ENCODE measurements around the gene RAF1. TPM values are rescaled to one million over a fixed set of nuclear protein-coding genes. Genes with fewer than 3 reads are reported as not detected.

The RAF1 gene
- total and polyA plus RNA-seq, 9 of the 15 experiments (the other 6 are each of a cell fraction or from before 2014, with no cell fraction given), result 28.0 to 183 (median 85.6) TPM

GRCh38 chr3:12579456-12579855 lies 84.5 kb downstream of the RAF1 start:
- WGBS (ENCODE audit: insufficient coverage, low coverage, missing lambda C conversion rate), result 98% methylated on average over 3 of the region's 3 CpGs
- Histone ChIP-seq H4K20me1 (replicated peaks; ENCODE audit: control insufficient read depth, insufficient read depth, low read length) (peaks cover 15% of the 10 kb centered on the region; the same call in 1 of the 2 replicates), H3K9ac (ENCODE audit: insufficient read depth in 1 of 2, low read depth in 2 of 2, low read length in 2 of 2) (no peak overlapping the region), H3K79me2 (ENCODE audit: control insufficient read depth, insufficient read depth, low read length) (no peaks in the 10 kb centered on the region), H3K4me1 (replicated peaks in 1 of 2; ENCODE audit: control insufficient read depth in 2 of 2, insufficient read depth in 2 of 2, low read length in 2 of 2) (no peaks in the 10 kb centered on the region; a peak in 2 of 5 replicates), H2AFZ (ENCODE audit: low read depth, low read length) (no peak overlapping the region), H3K4me3 (no peak overlapping the region), H3K9me1 (ENCODE audit: control insufficient read depth, insufficient read depth, low read length) (no peaks in the 10 kb centered on the region), H3K36me3 (ENCODE audit: control insufficient read depth, insufficient read depth, low read length) (peaks cover 95% of the 10 kb centered on the region), H3K27me3 (ENCODE audit: control insufficient read depth in 2 of 2, insufficient read depth in 2 of 2, low read length in 2 of 2) (no peaks in the 10 kb centered on the region), H3K27ac (ENCODE audit: extremely low read depth, low read depth, low read length) (no peak overlapping the region), H3K4me2 (ENCODE audit: insufficient read depth, low read length) (no peak overlapping the region), H3K9me3 (replicated peaks; ENCODE audit: control insufficient read depth, insufficient read depth, low read depth, low read length) (no peaks in the 10 kb centered on the region)
- no peak for DNase-seq (ENCODE audit: extremely low read depth in 1 of 4, low spot score in 3 of 4)
- ChIA-PET POLR2A (interaction anchor here (1.0 to 1.5 kb wide), 3 partner anchors 9 to 22 kb away, joined by 3 to 4 read pairs (median 3); no protein-coding TSS in a partner anchor), CTCF (ENCODE audit: low intra/inter-chr PET ratio) (no interaction called here)
- no peak for TF ChIP-seq NFE2 (IDR thresholded peaks at IDR 0.05; ENCODE audit: low read depth)
- no peak for TF ChIP-seq BRD4 (IDR thresholded peaks at IDR 0.05)
- TF ChIP-seq ZNF507 (tag; conservative IDR thresholded peaks at IDR 0.05), result no peak
- TF ChIP-seq, protein P1, sequence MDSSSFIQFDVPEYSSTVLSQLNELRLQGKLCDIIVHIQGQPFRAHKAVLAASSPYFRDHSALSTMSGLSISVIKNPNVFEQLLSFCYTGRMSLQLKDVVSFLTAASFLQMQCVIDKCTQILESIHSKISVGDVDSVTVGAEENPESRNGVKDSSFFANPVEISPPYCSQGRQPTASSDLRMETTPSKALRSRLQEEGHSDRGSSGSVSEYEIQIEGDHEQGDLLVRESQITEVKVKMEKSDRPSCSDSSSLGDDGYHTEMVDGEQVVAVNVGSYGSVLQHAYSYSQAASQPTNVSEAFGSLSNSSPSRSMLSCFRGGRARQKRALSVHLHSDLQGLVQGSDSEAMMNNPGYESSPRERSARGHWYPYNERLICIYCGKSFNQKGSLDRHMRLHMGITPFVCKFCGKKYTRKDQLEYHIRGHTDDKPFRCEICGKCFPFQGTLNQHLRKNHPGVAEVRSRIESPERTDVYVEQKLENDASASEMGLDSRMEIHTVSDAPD (CRISPR knock-in tag; IDR thresholded peaks at IDR 0.05), result no peak
- TF ChIP-seq ZNF197 (CRISPR knock-in tag; IDR thresholded peaks at IDR 0.05; ENCODE audit: low read depth), result no peak
- no peak for TF ChIP-seq ZBTB7A (IDR thresholded peaks at IDR 0.05; ENCODE audit: borderline replicate concordance, control insufficient read depth, low read depth, low read length)
- TF ChIP-seq, protein P2, sequence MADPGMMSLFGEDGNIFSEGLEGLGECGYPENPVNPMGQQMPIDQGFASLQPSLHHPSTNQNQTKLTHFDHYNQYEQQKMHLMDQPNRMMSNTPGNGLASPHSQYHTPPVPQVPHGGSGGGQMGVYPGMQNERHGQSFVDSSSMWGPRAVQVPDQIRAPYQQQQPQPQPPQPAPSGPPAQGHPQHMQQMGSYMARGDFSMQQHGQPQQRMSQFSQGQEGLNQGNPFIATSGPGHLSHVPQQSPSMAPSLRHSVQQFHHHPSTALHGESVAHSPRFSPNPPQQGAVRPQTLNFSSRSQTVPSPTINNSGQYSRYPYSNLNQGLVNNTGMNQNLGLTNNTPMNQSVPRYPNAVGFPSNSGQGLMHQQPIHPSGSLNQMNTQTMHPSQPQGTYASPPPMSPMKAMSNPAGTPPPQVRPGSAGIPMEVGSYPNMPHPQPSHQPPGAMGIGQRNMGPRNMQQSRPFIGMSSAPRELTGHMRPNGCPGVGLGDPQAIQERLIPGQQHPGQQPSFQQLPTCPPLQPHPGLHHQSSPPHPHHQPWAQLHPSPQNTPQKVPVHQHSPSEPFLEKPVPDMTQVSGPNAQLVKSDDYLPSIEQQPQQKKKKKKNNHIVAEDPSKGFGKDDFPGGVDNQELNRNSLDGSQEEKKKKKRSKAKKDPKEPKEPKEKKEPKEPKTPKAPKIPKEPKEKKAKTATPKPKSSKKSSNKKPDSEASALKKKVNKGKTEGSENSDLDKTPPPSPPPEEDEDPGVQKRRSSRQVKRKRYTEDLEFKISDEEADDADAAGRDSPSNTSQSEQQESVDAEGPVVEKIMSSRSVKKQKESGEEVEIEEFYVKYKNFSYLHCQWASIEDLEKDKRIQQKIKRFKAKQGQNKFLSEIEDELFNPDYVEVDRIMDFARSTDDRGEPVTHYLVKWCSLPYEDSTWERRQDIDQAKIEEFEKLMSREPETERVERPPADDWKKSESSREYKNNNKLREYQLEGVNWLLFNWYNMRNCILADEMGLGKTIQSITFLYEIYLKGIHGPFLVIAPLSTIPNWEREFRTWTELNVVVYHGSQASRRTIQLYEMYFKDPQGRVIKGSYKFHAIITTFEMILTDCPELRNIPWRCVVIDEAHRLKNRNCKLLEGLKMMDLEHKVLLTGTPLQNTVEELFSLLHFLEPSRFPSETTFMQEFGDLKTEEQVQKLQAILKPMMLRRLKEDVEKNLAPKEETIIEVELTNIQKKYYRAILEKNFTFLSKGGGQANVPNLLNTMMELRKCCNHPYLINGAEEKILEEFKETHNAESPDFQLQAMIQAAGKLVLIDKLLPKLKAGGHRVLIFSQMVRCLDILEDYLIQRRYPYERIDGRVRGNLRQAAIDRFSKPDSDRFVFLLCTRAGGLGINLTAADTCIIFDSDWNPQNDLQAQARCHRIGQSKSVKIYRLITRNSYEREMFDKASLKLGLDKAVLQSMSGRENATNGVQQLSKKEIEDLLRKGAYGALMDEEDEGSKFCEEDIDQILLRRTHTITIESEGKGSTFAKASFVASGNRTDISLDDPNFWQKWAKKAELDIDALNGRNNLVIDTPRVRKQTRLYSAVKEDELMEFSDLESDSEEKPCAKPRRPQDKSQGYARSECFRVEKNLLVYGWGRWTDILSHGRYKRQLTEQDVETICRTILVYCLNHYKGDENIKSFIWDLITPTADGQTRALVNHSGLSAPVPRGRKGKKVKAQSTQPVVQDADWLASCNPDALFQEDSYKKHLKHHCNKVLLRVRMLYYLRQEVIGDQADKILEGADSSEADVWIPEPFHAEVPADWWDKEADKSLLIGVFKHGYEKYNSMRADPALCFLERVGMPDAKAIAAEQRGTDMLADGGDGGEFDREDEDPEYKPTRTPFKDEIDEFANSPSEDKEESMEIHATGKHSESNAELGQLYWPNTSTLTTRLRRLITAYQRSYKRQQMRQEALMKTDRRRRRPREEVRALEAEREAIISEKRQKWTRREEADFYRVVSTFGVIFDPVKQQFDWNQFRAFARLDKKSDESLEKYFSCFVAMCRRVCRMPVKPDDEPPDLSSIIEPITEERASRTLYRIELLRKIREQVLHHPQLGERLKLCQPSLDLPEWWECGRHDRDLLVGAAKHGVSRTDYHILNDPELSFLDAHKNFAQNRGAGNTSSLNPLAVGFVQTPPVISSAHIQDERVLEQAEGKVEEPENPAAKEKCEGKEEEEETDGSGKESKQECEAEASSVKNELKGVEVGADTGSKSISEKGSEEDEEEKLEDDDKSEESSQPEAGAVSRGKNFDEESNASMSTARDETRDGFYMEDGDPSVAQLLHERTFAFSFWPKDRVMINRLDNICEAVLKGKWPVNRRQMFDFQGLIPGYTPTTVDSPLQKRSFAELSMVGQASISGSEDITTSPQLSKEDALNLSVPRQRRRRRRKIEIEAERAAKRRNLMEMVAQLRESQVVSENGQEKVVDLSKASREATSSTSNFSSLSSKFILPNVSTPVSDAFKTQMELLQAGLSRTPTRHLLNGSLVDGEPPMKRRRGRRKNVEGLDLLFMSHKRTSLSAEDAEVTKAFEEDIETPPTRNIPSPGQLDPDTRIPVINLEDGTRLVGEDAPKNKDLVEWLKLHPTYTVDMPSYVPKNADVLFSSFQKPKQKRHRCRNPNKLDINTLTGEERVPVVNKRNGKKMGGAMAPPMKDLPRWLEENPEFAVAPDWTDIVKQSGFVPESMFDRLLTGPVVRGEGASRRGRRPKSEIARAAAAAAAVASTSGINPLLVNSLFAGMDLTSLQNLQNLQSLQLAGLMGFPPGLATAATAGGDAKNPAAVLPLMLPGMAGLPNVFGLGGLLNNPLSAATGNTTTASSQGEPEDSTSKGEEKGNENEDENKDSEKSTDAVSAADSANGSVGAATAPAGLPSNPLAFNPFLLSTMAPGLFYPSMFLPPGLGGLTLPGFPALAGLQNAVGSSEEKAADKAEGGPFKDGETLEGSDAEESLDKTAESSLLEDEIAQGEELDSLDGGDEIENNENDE (IDR thresholded peaks at IDR 0.05; ENCODE audit: low read depth, low read length), result no peak
- no peak for TF ChIP-seq KAT2B (IDR thresholded peaks at IDR 0.05; ENCODE audit: low read depth, low read length)
- TF ChIP-seq, protein P3, sequence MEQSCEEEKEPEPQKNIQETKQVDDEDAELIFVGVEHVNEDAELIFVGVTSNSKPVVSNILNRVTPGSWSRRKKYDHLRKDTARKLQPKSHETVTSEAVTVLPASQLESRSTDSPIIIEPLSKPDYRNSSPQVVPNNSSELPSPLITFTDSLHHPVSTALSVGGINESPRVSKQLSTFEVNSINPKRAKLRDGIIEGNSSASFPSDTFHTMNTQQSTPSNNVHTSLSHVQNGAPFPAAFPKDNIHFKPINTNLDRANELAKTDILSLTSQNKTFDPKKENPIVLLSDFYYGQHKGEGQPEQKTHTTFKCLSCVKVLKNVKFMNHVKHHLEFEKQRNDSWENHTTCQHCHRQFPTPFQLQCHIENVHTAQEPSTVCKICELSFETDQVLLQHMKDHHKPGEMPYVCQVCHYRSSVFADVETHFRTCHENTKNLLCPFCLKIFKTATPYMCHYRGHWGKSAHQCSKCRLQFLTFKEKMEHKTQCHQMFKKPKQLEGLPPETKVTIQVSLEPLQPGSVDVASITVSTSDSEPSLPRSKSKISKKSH (CRISPR knock-in tag; IDR thresholded peaks at IDR 0.05), result no peak
- BruUV-seq (replicated peaks), result no TSS peak
- no peak for FAIRE-seq
- no peak for ATAC-seq
- intact Hi-C loops (cut with micrococcal nuclease), result no loop called here
- in situ Hi-C loops (cut with MboI), result no loop called here

Measured in K562 (cell line).